Transverse colon (tissue), 3 donors: Measurements from ENCODE around the gene TJAP1.

ENCODE experiments used
- EP300 ChIP-seq: sonication (generic); formaldehyde crosslinking; IDR thresholded peaks from one replicate; pipeline ENCODE4 v1.6.1; 2017; ENCODE audit warnings: antibody characterized with exemption, low read depth
- TF ChIP-seq, protein P1 (sequence below), 5 experiments: fragments of 200-600 bp in 3 of 5; fragments of 450-650 bp in 2 of 5; sonication (generic) in 3 of 5; IDR thresholded peaks; 1 replicate in 2 of 5; 2 replicates in 3 of 5; pipeline ENCODE4 v1.5.1; 2016 to 2017; ENCODE audit warnings: antibody characterized with exemption in 5 of 5, inconsistent platforms in 3 of 5, mild to moderate bottlenecking in 2 of 5, moderate library complexity in 1 of 5

DNA sequence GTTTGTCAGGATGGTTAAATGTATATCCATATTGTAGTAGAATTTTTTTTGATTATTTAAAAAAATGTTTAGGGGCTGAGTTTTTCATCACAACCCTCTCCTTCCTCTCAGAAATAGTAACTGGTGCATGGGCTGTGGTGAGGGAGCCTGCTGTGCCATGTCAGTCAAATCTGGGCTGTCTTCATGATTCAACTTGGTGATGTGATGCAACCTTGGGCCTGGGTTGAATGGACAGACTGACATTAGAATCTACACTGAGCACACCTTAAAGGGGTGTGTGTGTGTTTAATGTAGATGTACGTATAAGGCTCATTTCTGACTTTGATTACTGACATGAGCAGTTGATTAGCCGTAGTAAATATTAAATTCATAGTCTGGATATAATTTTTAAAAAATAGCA is 3.7 kb downstream of the TJAP1 start:
- TF ChIP-seq, protein P1, sequence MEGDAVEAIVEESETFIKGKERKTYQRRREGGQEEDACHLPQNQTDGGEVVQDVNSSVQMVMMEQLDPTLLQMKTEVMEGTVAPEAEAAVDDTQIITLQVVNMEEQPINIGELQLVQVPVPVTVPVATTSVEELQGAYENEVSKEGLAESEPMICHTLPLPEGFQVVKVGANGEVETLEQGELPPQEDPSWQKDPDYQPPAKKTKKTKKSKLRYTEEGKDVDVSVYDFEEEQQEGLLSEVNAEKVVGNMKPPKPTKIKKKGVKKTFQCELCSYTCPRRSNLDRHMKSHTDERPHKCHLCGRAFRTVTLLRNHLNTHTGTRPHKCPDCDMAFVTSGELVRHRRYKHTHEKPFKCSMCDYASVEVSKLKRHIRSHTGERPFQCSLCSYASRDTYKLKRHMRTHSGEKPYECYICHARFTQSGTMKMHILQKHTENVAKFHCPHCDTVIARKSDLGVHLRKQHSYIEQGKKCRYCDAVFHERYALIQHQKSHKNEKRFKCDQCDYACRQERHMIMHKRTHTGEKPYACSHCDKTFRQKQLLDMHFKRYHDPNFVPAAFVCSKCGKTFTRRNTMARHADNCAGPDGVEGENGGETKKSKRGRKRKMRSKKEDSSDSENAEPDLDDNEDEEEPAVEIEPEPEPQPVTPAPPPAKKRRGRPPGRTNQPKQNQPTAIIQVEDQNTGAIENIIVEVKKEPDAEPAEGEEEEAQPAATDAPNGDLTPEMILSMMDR (IDR thresholded peaks at IDR 0.05): no peak
- TF ChIP-seq EP300: no peak
